Natural killer cell (primary cell): ENCODE measurements around the gene CHST7. TPM values are rescaled to one million over a fixed set of nuclear protein-coding genes. Genes with fewer than 3 reads are reported as not detected.

Experiments used
- ATAC-seq, 3 donors: fragments of 150-1000 bp in 2 of 3; fragments of 200-7000 bp in 1 of 3; cut with Tn5 transposase; 1 replicate in 1 of 3; 2 replicates in 2 of 3; pipeline ENCODE4 v1.10.0; 2021; ENCODE audit warnings: mild to moderate bottlenecking in 2 of 3, moderate library complexity in 2 of 3
- DNase-seq, 2 donors: peaks; one replicate each; pipeline versions ENCODE4 v3.0.0 to v3.0.0-alpha.2; 2013 to 2021; ENCODE audit warnings: mixed read lengths in 1 of 2
- H3K27ac ChIP-seq: one replicate; pipeline ENCODE4 v1.5.1; 2013; ENCODE audit warnings: mild to moderate bottlenecking, low read length
- H3K27me3 ChIP-seq: one replicate; pipeline ENCODE4 v1.6.1; 2013; ENCODE audit warnings: low read length; ENCODE audit not compliant: control insufficient read depth, insufficient read depth
- H3K36me3 ChIP-seq: one replicate; pipeline ENCODE4 v1.6.1; 2013; ENCODE audit warnings: low read length; ENCODE audit not compliant: control insufficient read depth, insufficient read depth
- H3K4me1 ChIP-seq: one replicate; pipeline ENCODE4 v1.6.1; 2013; ENCODE audit warnings: low read length; ENCODE audit not compliant: control insufficient read depth, insufficient read depth
- H3K4me3 ChIP-seq: one replicate; pipeline ENCODE4 v1.5.1; 2013; ENCODE audit warnings: low read length
- H3K9me3 ChIP-seq: one replicate; pipeline ENCODE4 v1.6.1; 2013; ENCODE audit warnings: low read length; ENCODE audit not compliant: control insufficient read depth, insufficient read depth
- H3K27ac Mint-ChIP-seq, 2 donors: one replicate each; pipeline ENCODE4 v1.8.0; 2022; ENCODE audit warnings: mild to moderate bottlenecking in 2 of 2, mixed read lengths in 2 of 2, moderate library complexity in 1 of 2
- H3K27me3 Mint-ChIP-seq, 2 donors: one replicate each; pipeline ENCODE4 v1.8.0; 2022; ENCODE audit warnings: low read depth in 2 of 2, mixed read lengths in 2 of 2
- H3K36me3 Mint-ChIP-seq: one replicate; pipeline ENCODE4 v1.8.0; 2022; ENCODE audit warnings: mixed read lengths
- H3K4me1 Mint-ChIP-seq, 2 donors: one replicate each; pipeline ENCODE4 v1.8.0; 2022; ENCODE audit warnings: mixed read lengths in 2 of 2
- H3K4me3 Mint-ChIP-seq: one replicate; pipeline ENCODE4 v1.8.0; 2022; ENCODE audit warnings: mild to moderate bottlenecking, moderate library complexity, mixed read lengths
- H3K9me3 Mint-ChIP-seq, 2 donors: one replicate each; pipeline ENCODE4 v1.8.0; 2022; ENCODE audit warnings: mixed read lengths in 2 of 2
- WGBS: methylation state at CpG from one replicate; pipeline ENCODE4 v1.1.7; 2013; ENCODE audit warnings: missing lambda C conversion rate; ENCODE audit not compliant: insufficient coverage; 5-methylcytosine and 5-hydroxymethylcytosine counted together
- intact Hi-C: fragments of 100-400 bp; cut with micrococcal nuclease; formaldehyde crosslinking; loops from one replicate; pipeline ENCODE4 v1.14.2; 2022
- total RNA-seq, 4 donors: library from RNA; stranded (reverse); fragments of 120-200 nt in 1 of 4; gene quantifications; one replicate each; pipeline versions ENCODE4 v1.2.3 to v1.2.4, GENCODE V29; 2013 to 2022
- TF ChIP-seq, protein P1 (sequence below): fragments of 200-600 bp; IDR thresholded peaks from one replicate; pipeline ENCODE4 v1.8.0; 2022; ENCODE audit warnings: antibody characterized with exemption

The CHST7 gene
- total RNA-seq, 3 donors from 2014 or later (not counting 1 experiment from before 2014, with no cell fraction given), result 8.7 to 15.9 (median 11.8) TPM

DNA sequence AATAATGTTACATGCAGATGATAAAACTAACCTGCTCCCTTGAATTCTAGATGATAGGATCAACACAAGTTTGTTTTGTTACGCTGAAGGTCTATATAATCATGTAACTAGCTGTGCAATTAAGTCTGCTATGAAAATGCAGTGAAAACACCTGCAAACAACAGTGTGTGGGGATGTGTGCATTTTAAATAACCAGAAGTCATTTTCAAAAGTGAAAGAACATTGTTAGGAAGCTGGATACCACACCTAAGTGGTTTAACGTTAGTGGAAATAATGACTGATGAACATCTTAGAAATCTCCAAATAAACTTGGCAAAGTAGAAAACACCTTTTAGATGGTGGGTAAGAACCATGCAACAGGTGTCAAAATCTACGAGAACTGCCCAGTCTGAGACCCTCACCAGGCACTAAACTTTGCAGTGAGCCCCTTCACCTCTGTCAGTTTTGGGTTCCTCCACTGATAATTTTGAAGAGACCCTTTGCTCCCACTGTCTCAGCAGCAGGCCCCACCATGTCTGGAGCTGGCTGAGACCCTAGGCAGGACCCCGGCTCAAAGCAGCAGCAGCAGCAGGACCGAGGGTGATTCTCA, 36.6 kb downstream of the CHST7 start:
- Mint-ChIP-seq H3K4me1 (no peaks in the 10 kb centered on the region), H3K4me3 (no peak overlapping the region), H3K27ac (no peak overlapping the region), H3K9me3 (no peaks in the 10 kb centered on the region), H3K36me3 (no peaks in the 10 kb centered on the region), H3K27me3 (no peaks in the 10 kb centered on the region)
- intact Hi-C loops, result no loop called here
- no peak for ATAC-seq
- Histone ChIP-seq H3K4me1 (peaks cover 10% of the 10 kb centered on the region), H3K9me3 (no peaks in the 10 kb centered on the region), H3K27me3 (no peaks in the 10 kb centered on the region), H3K36me3 (no peaks in the 10 kb centered on the region), H3K27ac (no peak overlapping the region), H3K4me3 (no peak overlapping the region)
- DNase-seq, result no peak
- WGBS, result 76% methylated on average over 4 of the region's 5 CpGs
- TF ChIP-seq, protein P1, sequence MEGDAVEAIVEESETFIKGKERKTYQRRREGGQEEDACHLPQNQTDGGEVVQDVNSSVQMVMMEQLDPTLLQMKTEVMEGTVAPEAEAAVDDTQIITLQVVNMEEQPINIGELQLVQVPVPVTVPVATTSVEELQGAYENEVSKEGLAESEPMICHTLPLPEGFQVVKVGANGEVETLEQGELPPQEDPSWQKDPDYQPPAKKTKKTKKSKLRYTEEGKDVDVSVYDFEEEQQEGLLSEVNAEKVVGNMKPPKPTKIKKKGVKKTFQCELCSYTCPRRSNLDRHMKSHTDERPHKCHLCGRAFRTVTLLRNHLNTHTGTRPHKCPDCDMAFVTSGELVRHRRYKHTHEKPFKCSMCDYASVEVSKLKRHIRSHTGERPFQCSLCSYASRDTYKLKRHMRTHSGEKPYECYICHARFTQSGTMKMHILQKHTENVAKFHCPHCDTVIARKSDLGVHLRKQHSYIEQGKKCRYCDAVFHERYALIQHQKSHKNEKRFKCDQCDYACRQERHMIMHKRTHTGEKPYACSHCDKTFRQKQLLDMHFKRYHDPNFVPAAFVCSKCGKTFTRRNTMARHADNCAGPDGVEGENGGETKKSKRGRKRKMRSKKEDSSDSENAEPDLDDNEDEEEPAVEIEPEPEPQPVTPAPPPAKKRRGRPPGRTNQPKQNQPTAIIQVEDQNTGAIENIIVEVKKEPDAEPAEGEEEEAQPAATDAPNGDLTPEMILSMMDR, result no peak

DNA sequence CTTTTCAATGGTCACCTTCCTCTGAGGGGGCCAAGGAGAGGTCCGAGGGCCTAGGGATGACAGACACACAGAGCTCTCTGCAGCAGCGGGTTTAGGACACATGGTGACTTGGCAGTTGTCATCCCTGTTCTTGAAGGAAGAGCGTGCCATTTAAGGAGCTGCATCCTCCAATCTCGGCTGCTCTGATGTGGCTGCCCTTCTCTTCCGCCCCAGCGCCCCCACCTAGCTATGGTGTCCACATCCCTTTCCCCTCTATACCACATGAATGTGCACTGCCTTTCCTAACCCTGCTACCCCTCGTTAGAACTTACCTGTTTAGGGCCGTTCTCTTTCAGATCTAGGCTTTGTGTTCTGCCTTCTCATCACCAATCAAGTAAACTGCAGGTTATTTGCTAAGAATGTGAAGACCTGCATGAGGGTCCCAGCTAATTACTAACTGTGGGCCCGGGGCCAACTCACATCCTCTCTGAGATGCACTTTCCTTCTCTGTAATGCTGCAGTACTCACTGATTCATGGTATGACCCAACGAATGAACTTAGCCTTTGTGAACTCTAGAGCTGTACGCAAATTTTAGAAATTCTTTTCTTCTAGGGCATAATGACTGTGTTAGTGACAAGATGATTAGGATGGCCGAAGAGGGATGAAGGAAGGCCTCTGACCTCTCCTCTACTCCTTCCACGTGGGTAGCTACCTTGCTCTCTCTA, 38.2 kb downstream of the CHST7 start:
- no peaks in the 10 kb centered on the region for H3K9me3 Mint-ChIP-seq
- TF ChIP-seq, protein P1, result no peak
- H3K27ac ChIP-seq, result no peak overlapping the region
- no peaks in the 10 kb centered on the region for H3K9me3 ChIP-seq
- DNase-seq (peak in 1 of 2 donors; percentile 55), ATAC-seq (peak in 1 of 3 donors; percentile 33)
- H3K4me1 Mint-ChIP-seq, result peaks cover 0 to 4% of the 10 kb centered on the region in 2 donors
- H3K4me1 ChIP-seq, result peaks cover 10% of the 10 kb centered on the region
- H3K27me3 Mint-ChIP-seq, result peaks cover 0 to 7% of the 10 kb centered on the region in 2 donors
- H3K27me3 ChIP-seq, result no peaks in the 10 kb centered on the region
- no peak overlapping the region for H3K4me3 ChIP-seq
- H3K36me3 Mint-ChIP-seq, result no peaks in the 10 kb centered on the region
- no peak overlapping the region for H3K4me3 Mint-ChIP-seq
- intact Hi-C loops, result no loop called here
- H3K27ac Mint-ChIP-seq, result no peak overlapping the region
- WGBS, result 61% methylated on average over 10 of the region's 13 CpGs
- no peaks in the 10 kb centered on the region for H3K36me3 ChIP-seq

DNA sequence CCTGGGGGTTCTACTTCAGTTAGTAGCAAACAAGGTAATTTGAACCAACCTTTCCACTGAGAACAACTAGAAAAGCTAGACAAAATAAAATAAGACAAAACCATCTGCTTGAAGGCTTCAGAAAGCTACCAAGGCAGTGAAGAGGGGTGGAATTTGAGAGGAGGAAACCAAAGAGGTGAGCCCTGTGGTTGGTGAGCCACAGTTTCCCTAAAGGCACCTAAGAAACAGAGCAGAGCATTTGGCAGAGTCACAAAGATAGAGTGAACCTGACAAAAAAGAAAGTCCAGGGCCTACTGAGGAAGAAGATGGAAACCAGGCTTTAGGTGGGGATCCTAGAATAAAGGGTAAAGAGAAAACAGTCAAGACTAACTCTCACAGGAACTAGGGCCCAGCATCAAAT, 44.3 kb downstream of the CHST7 start:
- peaks cover 5 to 14% of the 10 kb centered on the region in 2 donors for H3K4me1 Mint-ChIP-seq
- no peak for ATAC-seq
- intact Hi-C loops, result no loop called here

More for the DNA sequence above, 44.3 kb downstream of the CHST7 start:
- H3K9me3 Mint-ChIP-seq, result no peaks in the 10 kb centered on the region
- Histone ChIP-seq H3K36me3 (no peaks in the 10 kb centered on the region), H3K27me3 (no peaks in the 10 kb centered on the region), H3K27ac (no peak overlapping the region), H3K9me3 (no peaks in the 10 kb centered on the region), H3K4me3 (no peak overlapping the region), H3K4me1 (no peaks in the 10 kb centered on the region)
- TF ChIP-seq, protein P1, result no peak
- H3K36me3 Mint-ChIP-seq, result no peaks in the 10 kb centered on the region
- DNase-seq, result no peak
- H3K4me3 Mint-ChIP-seq, result no peak overlapping the region
- H3K27me3 Mint-ChIP-seq, result peaks cover 0 to 32% of the 10 kb centered on the region in 2 donors
- no peak overlapping the region for H3K27ac Mint-ChIP-seq
